HG03378 (cell line): Measurements from ENCODE around the gene SLC22A12.

Experiments used
- ATAC-seq: cut with Tn5 transposase; IDR thresholded peaks from one replicate; pipeline ENCODE4 v1.9.1; 2021; ENCODE audit warnings: mild to moderate bottlenecking, moderate library complexity; ENCODE audit not compliant: unreplicated experiment

The SLC22A12 gene

GRCh38 chr11:64620381-64620971 is 29.5 kb downstream of the SLC22A12 start:
- no peak for ATAC-seq

GRCh38 chr11:64621283-64622019 is 30.4 kb downstream of the SLC22A12 start:
- no peak for ATAC-seq

- ATAC-seq: no peak
Measured at GRCh38 chr11:64622681-64623080, 31.7 kb downstream of the SLC22A12 start.

- no peak for ATAC-seq
Measured at GRCh38 chr11:64624883-64625481, 34.0 kb downstream of the SLC22A12 start.

GRCh38 chr11:64626637-64627036 is 35.6 kb downstream of the SLC22A12 start:
- ATAC-seq: no peak

GRCh38 chr11:64627371-64627770 is 36.4 kb downstream of the SLC22A12 start:
- ATAC-seq: no peak

GRCh38 chr11:64628596-64628995 is 37.6 kb downstream of the SLC22A12 start:
- ATAC-seq: no peak

GRCh38 chr11:64629103-64629502 is 38.1 kb downstream of the SLC22A12 start:
- no peak for ATAC-seq

GRCh38 chr11:64629796-64630562 is 39.0 kb downstream of the SLC22A12 start:
- ATAC-seq: no peak

- ATAC-seq: no peak
Measured at GRCh38 chr11:64631675-64632074, 40.7 kb downstream of the SLC22A12 start.

- ATAC-seq: no peak
Measured at GRCh38 chr11:64632237-64632636, 41.2 kb downstream of the SLC22A12 start.

GRCh38 chr11:64632654-64633053 is 41.6 kb downstream of the SLC22A12 start:
- ATAC-seq: no peak

- ATAC-seq: no peak
Measured at GRCh38 chr11:64633555-64634159, 42.6 kb downstream of the SLC22A12 start.

GRCh38 chr11:64637334-64638017 is 46.5 kb downstream of the SLC22A12 start:
- ATAC-seq: no peak

- no peak for ATAC-seq
Measured at GRCh38 chr11:64638018-64638665, 47.1 kb downstream of the SLC22A12 start.

- ATAC-seq: no peak
Measured at GRCh38 chr11:64638829-64639228, 47.8 kb downstream of the SLC22A12 start.

- no peak for ATAC-seq
Measured at GRCh38 chr11:64639885-64640284, 48.9 kb downstream of the SLC22A12 start.

- ATAC-seq: no peak
Measured at GRCh38 chr11:64641596-64642417, 50.8 kb downstream of the SLC22A12 start.

- no peak for ATAC-seq
Measured at GRCh38 chr11:64642418-64642735, 51.4 kb downstream of the SLC22A12 start.
